Activated CD8-positive, alpha-beta T cell treated with anti-CD3 and anti-CD28 coated beads for 36 hours (primary cell): ENCODE measurements around the gene CD200R1. TPM values are rescaled to one million over a fixed set of nuclear protein-coding genes. Genes with fewer than 3 reads are reported as not detected.

Source experiments
- ATAC-seq: fragments of 200-7000 bp; cut with Tn5 transposase; one replicate; pipeline ENCODE4 v1.10.0; 2021; ENCODE audit warnings: mild to moderate bottlenecking, moderate library complexity
- CTCF ChIA-PET: fragments of 350-600 bp; sonication (Branson Sonifier 250); formaldehyde crosslinking; loops from one replicate; lab custom pipeline; 2021; ENCODE audit warnings: antibody characterized with exemption; lab: Charles Lee
- POLR2A ChIA-PET: fragments of 350-600 bp; sonication (Branson Sonifier 250); formaldehyde crosslinking; loops from one replicate; lab custom pipeline; 2021; ENCODE audit warnings: antibody characterized with exemption; lab: Charles Lee
- DNase-seq: peaks from one replicate; pipeline ENCODE4 v3.0.0-alpha.2; 2020
- H3K27ac Mint-ChIP-seq: one replicate; pipeline ENCODE4 v1.8.0; 2021; ENCODE audit warnings: mild to moderate bottlenecking, mixed read lengths
- H3K27me3 Mint-ChIP-seq: one replicate; pipeline ENCODE4 v1.8.0; 2021; ENCODE audit warnings: mixed read lengths
- H3K36me3 Mint-ChIP-seq: one replicate; pipeline ENCODE4 v1.8.0; 2021; ENCODE audit warnings: low read depth, mixed read lengths
- H3K4me1 Mint-ChIP-seq: one replicate; pipeline ENCODE4 v1.8.0; 2021; ENCODE audit warnings: low read depth, mixed read lengths
- H3K4me3 Mint-ChIP-seq: one replicate; pipeline ENCODE4 v1.8.0; 2021; ENCODE audit warnings: mild to moderate bottlenecking, moderate library complexity, mixed read lengths
- H3K9me3 Mint-ChIP-seq: one replicate; pipeline ENCODE4 v1.8.0; 2021; ENCODE audit warnings: mixed read lengths
- CTCF ChIP-seq: fragments of 200-600 bp; IDR thresholded peaks from one replicate; pipeline ENCODE4 v1.8.0; 2022; ENCODE audit warnings: antibody characterized with exemption, mild to moderate bottlenecking
- intact Hi-C: fragments of 100-400 bp; cut with micrococcal nuclease; formaldehyde crosslinking; loops from one replicate; pipeline ENCODE4 v1.10.0; 2022
- total RNA-seq, 2 experiments: library from RNA; stranded (reverse); gene quantifications; one replicate each; pipeline ENCODE4 v1.2.3, GENCODE V29; 2021

CD200R1 gene
- total RNA-seq, 2 experiments from 2014 or later, result 1.4 to 1.8 TPM

DNA sequence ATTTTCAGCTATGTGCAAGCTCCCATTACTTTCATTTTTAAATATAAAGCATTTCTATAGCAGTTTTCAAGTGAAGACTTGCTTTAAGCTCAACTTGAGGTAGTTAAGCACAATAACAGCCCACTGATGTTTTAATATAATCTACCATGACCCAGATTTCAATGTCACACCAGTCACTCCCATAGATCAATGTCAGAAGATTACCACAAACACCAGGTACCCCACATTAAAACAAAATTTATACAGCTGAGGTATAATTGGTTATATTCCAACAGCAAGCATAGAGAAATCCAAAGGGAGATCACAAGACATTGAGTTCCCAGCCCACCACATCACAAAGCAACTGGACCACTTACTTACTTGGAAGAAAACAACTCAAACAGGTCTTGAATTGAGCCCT lies 38.7 kb upstream of the CD200R1 start:
- no peak for TF ChIP-seq CTCF
- intact Hi-C loops, result no loop called here
- Mint-ChIP-seq H3K9me3 (no peaks in the 10 kb centered on the region), H3K27me3 (no peaks in the 10 kb centered on the region), H3K27ac (peak overlapping the region; percentile 62), H3K4me3 (no peak overlapping the region), H3K4me1 (peaks cover 72% of the 10 kb centered on the region), H3K36me3 (peaks cover 72% of the 10 kb centered on the region)
- ChIA-PET POLR2A (no interaction called here), CTCF (interaction anchor here (0.9 to 1.4 kb wide), 4 partner anchors 13 to 279 kb away, joined by 3 read pairs; no protein-coding TSS in a partner anchor)
- ATAC-seq (no peak), DNase-seq (no peak)

- ChIA-PET CTCF (interaction anchor here (1.1 to 2.8 kb wide), 5 partner anchors 10 to 273 kb away, joined by 3 to 14 read pairs (median 5); no protein-coding TSS in a partner anchor), POLR2A (interaction anchor here (3.9 kb wide), 1 partner anchor 11 kb away, joined by 30 read pairs; a partner anchor contains a TSS)
- H3K4me3 Mint-ChIP-seq, result no peak overlapping the region
- DNase-seq (no peak), ATAC-seq (no peak)
- H3K9me3 Mint-ChIP-seq, result no peaks in the 10 kb centered on the region
- H3K36me3 Mint-ChIP-seq, result peaks cover 83% of the 10 kb centered on the region
- H3K27ac Mint-ChIP-seq, result peak overlapping the region; percentile 93
- intact Hi-C loops, result no loop called here
- TF ChIP-seq CTCF, result no peak
- H3K4me1 Mint-ChIP-seq, result peaks cover 77% of the 10 kb centered on the region
- no peaks in the 10 kb centered on the region for H3K27me3 Mint-ChIP-seq
These were observed 33.2 kb upstream of the CD200R1 start for GRCh38 chr3:113008117-113008516.

DNA sequence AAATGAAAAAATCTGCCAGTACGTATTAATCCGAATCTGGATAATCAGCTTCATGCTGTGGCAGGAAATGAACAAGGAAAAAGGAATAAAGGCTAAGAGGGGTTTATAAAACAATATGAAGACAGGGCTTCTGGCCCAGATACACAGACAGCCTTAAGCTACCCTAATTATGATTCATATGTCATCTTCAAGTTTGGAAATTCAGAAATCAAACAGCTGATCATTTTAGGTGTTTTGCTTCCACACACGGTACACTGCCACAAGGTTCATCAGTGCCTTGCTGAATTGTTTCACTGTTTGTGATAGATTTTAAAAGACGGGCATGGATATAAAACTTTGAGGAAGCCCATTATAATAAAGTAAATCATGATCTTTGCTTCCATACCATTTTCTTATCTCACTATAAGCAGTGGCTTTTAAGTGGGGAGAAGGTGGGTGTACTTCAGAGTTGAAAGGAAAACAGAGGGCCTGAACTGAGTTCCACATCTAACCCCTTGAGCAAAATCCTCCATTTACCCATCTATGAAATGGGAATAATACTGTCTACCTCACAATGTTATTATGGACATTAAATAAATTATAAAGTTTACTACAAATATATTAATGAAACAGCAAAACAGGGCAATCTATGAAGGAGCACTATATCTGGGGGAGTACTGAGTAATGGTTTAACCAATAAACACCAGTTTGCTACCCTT lies 31.6 kb upstream of the CD200R1 start:
- H3K27ac Mint-ChIP-seq, result peak overlapping the region; percentile 93

DNA sequence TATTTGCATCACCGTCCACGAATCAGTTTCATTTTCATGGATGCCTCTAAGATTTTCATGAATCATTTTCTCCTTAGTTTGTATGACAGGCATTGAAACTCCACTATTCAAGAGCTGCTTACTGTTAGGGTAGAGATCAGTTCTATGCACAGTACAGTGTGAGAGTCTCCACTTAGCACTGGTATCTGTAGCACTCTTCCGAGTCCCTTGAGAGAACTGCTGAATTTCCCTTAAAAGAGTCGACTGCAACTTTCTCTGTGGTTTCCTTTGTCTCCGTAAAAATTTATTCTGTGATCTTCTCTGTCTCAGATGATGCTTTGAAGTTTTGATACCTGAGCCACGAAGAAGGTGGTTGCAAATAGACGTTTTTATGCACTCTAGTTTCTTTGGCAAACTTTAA lies 30.7 kb upstream of the CD200R1 start:
- DNase-seq (peak; percentile 31), ATAC-seq (peak; percentile 89)
- no peak for TF ChIP-seq CTCF
- intact Hi-C loops, result loop anchor here (1.0 kb wide), 1 partner anchor 12 kb away; no protein-coding TSS in a partner anchor
- H3K4me1 Mint-ChIP-seq, result peaks cover 82% of the 10 kb centered on the region
- H3K36me3 Mint-ChIP-seq, result peaks cover 81% of the 10 kb centered on the region
- peak overlapping the region; percentile 66 for H3K4me3 Mint-ChIP-seq
- no peaks in the 10 kb centered on the region for H3K27me3 Mint-ChIP-seq
- peak overlapping the region; percentile 93 for H3K27ac Mint-ChIP-seq
- H3K9me3 Mint-ChIP-seq, result no peaks in the 10 kb centered on the region
- POLR2A ChIA-PET, result interaction anchor here (1.3 to 2.0 kb wide), 4 partner anchors 10 to 31 kb away, joined by 4 to 12 read pairs (median 8); partner anchors contain the start of gene CD200R1
- CTCF ChIA-PET, result interaction anchor here (0.7 to 4.0 kb wide), 9 partner anchors 9 to 362 kb away, joined by 3 to 18 read pairs (median 5); partner anchors contain the start of gene GTPBP8

More for the DNA sequence above, 31.6 kb upstream of the CD200R1 start:
- DNase-seq (peak; percentile 25), ATAC-seq (peak; percentile 52)
- peaks cover 82% of the 10 kb centered on the region for H3K36me3 Mint-ChIP-seq
- intact Hi-C loops, result loop anchor here (1.0 kb wide), 1 partner anchor 11 kb away; no protein-coding TSS in a partner anchor
- ChIA-PET POLR2A (interaction anchor here (1.4 to 2.0 kb wide), 4 partner anchors 10 to 32 kb away, joined by 3 to 12 read pairs (median 8); partner anchors contain the start of gene CD200R1), CTCF (interaction anchor here (0.7 to 2.8 kb wide), 6 partner anchors 9 to 272 kb away, joined by 3 to 14 read pairs (median 4); a partner anchor contains a TSS)
- no peaks in the 10 kb centered on the region for H3K9me3 Mint-ChIP-seq
- no peaks in the 10 kb centered on the region for H3K27me3 Mint-ChIP-seq
- no peak for TF ChIP-seq CTCF
- peak overlapping the region; percentile 66 for H3K4me3 Mint-ChIP-seq
- peaks cover 79% of the 10 kb centered on the region for H3K4me1 Mint-ChIP-seq
